Measurements from ENCODE around the gene OMG. TPM values are rescaled to one million over a fixed set of nuclear protein-coding genes. Genes with fewer than 3 reads are reported as not detected.

Gene OMG
- 0.13 TPM in 1 of 2 replicates, not detected in the other for total RNA-seq

DNA sequence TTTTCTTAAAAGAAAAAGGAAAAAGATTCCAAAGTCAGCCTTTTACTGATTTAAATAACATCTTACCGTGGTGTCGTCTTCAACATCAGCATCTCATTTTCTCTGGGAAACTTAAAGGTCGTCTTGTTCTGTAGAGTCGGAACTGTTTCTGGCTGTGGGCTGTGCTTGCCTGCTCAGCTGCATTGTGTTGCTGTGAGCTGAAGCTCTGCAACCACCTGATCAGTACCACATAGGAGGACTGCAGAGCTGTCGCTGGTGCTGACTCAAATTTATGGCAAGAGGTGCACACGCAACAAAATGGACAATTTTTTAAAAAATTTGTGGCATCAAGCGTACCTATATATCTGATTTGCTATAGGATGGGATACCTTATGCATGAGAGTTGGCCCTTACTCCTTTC, at the start of gene OMG:
OMG (minus strand) TSS at position 150 of the 400 bp plus-strand sequence. CDS start 908 bp downstream, outside the sequence.

DNA sequence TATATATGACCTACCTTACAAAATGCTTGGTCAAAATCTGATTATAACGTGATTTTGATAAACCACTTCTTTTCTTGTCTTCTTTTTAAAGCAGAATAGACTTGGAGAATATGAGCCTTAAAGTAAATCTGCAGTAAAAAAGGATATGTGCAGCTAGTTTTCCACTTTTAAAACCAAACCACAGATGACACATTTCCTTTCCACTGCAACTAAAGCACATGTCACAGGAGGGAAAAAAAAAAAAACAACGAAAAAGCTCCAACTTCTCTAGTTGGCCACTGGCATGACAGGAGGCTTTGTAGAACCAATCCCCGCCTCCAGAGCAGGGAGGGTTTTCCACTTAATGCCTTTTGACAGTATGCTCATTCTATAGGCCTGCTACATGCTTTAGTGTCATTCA, 24.4 kb upstream of the OMG start, which contains the start of gene EVI2A:
EVI2A (minus strand) TSS at position 142 of the 400 bp plus-strand sequence. CDS start 2,609 bp downstream, outside the sequence.

DNA sequence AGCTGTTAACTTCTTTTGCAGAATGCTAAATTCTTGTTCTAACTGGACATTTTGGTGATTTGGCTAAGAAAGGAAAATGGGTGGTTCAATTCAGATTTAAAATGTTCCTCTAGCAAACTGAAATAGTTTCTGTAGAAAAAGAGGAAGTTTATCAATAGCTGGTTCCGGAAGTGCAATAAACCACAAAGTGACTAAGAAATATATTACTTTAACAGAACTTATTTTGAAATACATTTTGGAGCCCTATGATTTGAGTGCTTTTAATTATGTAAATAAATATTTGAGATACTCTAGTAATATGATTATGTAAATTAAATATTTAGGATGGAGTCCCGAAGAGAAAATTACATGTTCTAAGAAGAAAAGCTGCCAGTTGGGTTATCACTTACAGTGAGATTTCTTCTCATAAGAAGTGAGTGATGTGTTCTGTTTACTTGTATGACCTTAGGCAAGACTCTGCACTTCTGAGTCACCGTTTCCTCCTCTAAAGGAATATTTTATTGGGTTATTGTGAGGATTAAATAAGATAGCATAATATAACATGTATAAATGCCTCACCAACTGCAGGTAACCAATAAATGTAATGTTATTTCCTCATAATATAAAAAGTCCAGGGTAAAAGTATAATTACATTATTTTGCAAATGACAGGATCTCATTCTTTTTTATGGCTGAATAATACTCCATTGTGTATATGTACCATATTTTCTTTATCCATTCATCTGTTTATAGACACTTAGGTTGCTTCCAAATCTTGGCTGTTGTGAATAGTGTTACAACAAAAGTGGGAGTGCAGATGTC, 17.1 kb upstream of the OMG start, which contains the start of gene EVI2B:
EVI2B (minus strand) TSS at position 73 of the 800 bp plus-strand sequence. CDS start 8,445 bp downstream, outside the sequence.

Other genes with a start within 250 kb of the OMG start
- 53.9 and 54.5 TPM in 2 replicates for gene NF1, start 202.3 kb downstream of the OMG start, total RNA-seq
- gene EVI2B, start 16.8 kb upstream of the OMG start, total RNA-seq: 2.0 and 2.5 TPM in 2 replicates
- 0.80 and 1.3 TPM in 2 replicates for gene EVI2A, start 24.4 kb upstream of the OMG start, total RNA-seq
- 0.13 and 0.29 TPM in 2 replicates for gene RAB11FIP4, start 94.4 kb upstream of the OMG start, total RNA-seq

Data from thoracic aorta endothelial cell (primary cell).